Ascending aorta (tissue), 2 donors: Measurements from ENCODE around the gene SH3PXD2A. TPM values are rescaled to one million over a fixed set of nuclear protein-coding genes. Genes with fewer than 3 reads are reported as not detected.
A peak's percentile ranks its signal among the peaks of the same experiment; 100 is the strongest.

Experiments
- DNase-seq, 2 donors: peaks; one replicate each; pipeline ENCODE4 v3.0.0-alpha.2; 2019; ENCODE audit warnings: low spot score in 2 of 2
- H3K27ac ChIP-seq, 2 donors: fragments of 200-600 bp; sonication (generic); one replicate each; pipeline ENCODE4 v1.5.1; 2016 to 2017; ENCODE audit warnings: mild to moderate bottlenecking in 1 of 2
- H3K27me3 ChIP-seq: fragments of 200-600 bp; sonication (generic); one replicate; pipeline ENCODE4 v1.5.1; 2017
- H3K36me3 ChIP-seq, 2 donors: fragments of 200-600 bp; sonication (generic); one replicate each; pipeline ENCODE4 v1.5.1; 2016
- H3K4me1 ChIP-seq, 2 donors: fragments of 200-600 bp; sonication (generic); one replicate each; pipeline ENCODE4 v1.5.1; 2016 to 2017; ENCODE audit warnings: mild to moderate bottlenecking in 1 of 2
- H3K4me3 ChIP-seq, 2 donors: fragments of 200-600 bp; sonication (generic); one replicate each; pipeline ENCODE4 v1.5.1; 2016 to 2017; ENCODE audit warnings: mild to moderate bottlenecking in 1 of 2
- H3K9me3 ChIP-seq, 2 donors: fragments of 200-600 bp; sonication (generic); one replicate each; pipeline ENCODE4 v1.5.1; 2016
- intact Hi-C: fragments of 100-400 bp; cut with DNase I; formaldehyde crosslinking; loops from one replicate; pipeline ENCODE4 v1.15.1; 2023
- total RNA-seq: library from RNA; depleted of rRNA; stranded (reverse); fragments of >200 nt; gene quantifications from one replicate; pipeline ENCODE4 v1.1.0, GENCODE V29; 2016
- TF ChIP-seq, protein P1 (sequence below), 3 experiments: fragments of 200-600 bp in 2 of 3; fragments of 450-650 bp in 1 of 3; sonication (generic) in 2 of 3; IDR thresholded peaks; one replicate each; pipeline ENCODE4 v1.5.1; 2016 to 2019; ENCODE audit warnings: antibody characterized with exemption in 3 of 3, mild to moderate bottlenecking in 1 of 3, moderate library complexity in 1 of 3

SH3PXD2A gene
- total RNA-seq, 1 donor from 2014 or later, result 50.0 TPM

DNA sequence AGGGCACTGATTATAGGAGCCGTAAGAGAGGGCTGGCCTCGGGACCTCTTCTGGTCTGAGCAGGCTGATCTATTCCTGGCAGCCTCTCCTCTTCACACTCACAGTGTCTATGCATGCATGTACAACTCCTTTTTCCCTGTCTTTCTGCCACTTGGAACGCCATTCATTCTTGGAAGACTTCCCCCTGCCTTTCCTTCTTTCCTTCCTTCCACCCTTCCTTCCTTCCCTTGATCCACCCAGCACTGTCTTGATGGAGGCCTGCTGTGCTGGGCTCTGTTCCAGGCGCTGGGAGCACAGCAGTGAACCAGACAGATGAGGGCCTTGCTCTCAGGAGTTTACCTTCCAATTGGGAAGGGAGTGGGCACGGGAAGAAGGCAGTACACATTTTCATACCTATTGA lies 114.8 kb downstream of the SH3PXD2A start:
- TF ChIP-seq, protein P1, sequence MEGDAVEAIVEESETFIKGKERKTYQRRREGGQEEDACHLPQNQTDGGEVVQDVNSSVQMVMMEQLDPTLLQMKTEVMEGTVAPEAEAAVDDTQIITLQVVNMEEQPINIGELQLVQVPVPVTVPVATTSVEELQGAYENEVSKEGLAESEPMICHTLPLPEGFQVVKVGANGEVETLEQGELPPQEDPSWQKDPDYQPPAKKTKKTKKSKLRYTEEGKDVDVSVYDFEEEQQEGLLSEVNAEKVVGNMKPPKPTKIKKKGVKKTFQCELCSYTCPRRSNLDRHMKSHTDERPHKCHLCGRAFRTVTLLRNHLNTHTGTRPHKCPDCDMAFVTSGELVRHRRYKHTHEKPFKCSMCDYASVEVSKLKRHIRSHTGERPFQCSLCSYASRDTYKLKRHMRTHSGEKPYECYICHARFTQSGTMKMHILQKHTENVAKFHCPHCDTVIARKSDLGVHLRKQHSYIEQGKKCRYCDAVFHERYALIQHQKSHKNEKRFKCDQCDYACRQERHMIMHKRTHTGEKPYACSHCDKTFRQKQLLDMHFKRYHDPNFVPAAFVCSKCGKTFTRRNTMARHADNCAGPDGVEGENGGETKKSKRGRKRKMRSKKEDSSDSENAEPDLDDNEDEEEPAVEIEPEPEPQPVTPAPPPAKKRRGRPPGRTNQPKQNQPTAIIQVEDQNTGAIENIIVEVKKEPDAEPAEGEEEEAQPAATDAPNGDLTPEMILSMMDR (IDR thresholded peaks at IDR 0.05), result no peak
- Histone ChIP-seq H3K27ac (no peak overlapping the region), H3K4me1 (peaks cover 0 to 13% of the 10 kb centered on the region in 2 donors), H3K9me3 (no peaks in the 10 kb centered on the region), H3K4me3 (no peak overlapping the region), H3K36me3 (no peaks in the 10 kb centered on the region), H3K27me3 (no peaks in the 10 kb centered on the region)
- DNase-seq, result no peak
- intact Hi-C loops, result no loop called here

DNA sequence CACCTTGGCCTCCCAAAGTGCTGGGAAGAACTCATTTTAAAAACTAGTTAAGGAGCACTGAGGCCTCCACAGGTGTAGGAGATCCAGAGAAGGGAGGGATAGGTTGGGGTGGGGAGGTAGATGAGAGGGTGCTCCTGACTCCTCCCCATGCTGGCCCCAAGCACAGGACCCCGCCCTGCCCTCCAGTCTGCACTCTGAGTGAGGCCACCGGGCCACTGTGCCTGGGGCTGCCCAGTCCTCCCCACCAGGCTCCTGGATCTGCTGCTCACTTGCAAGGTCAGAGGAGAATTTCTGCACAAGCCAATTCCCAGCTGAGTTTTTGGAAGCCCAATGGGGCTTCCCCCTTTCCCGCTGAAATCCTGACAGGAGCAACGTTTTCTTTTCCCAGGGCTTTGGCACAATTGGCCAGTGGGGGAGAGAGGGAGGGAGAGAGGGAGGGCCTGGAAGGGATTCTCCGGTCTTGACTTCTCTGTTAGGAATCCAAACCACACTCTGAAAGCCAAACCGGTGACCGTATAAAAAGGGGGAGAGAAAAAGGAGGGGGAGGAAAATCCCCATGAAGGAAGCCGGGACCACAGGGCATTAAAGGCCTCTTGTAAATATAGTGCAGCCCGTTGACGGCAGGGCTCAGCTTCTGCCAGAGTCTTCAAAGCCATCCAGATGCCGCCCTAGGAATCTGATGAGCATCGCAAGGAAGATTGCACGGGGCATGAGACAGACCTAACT lies 116.2 kb downstream of the SH3PXD2A start:
- no peak overlapping the region for H3K27ac ChIP-seq
- peak in 1 of 2 donors; percentile 75 for DNase-seq
- TF ChIP-seq, protein P1 (IDR thresholded peaks at IDR 0.05), result no peak
- no peaks in the 10 kb centered on the region for H3K9me3 ChIP-seq
- peak overlapping the region in 1 of 2 donors; percentile 31 for H3K4me3 ChIP-seq
- H3K4me1 ChIP-seq, result peaks cover 0 to 13% of the 10 kb centered on the region in 2 donors
- intact Hi-C loops, result no loop called here
- no peaks in the 10 kb centered on the region for H3K36me3 ChIP-seq
- no peaks in the 10 kb centered on the region for H3K27me3 ChIP-seq

DNA sequence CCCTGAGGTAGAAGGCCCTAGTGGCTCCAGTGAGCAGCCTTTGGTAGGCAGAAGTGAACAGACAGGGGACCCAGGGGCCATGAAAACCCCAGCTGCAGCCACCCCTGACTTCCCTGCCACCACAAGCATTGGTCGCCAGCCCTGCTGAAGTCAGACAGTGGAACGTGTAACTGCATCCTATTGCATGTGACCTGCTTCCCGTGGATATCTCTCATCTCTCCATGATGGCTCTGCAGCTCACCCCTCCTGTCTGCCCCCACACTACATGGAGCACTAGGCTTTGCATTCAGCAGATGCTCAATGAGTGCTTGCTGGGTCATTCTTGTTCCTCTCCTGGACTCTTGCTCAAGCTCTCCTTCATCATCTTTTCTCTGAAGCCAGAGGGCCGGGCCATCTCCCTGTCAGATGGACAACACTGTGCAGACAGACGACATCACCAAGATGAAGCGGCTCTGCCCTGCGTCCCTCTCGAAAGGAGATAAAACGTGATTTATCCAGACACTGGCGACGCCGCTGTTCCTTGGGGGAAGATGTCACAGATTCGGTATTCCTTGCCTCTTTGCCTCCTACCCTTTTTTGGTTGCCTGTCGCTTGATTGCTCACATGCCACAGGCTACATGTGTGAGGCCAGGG lies 117.5 kb downstream of the SH3PXD2A start:
- no peaks in the 10 kb centered on the region for H3K9me3 ChIP-seq
- no peaks in the 10 kb centered on the region for H3K36me3 ChIP-seq
- DNase-seq, result no peak
- H3K4me1 ChIP-seq, result peaks cover 0 to 13% of the 10 kb centered on the region in 2 donors
- TF ChIP-seq, protein P1 (IDR thresholded peaks at IDR 0.05), result no peak
- H3K4me3 ChIP-seq, result no peak overlapping the region
- no peak overlapping the region for H3K27ac ChIP-seq
- intact Hi-C loops, result no loop called here
- no peaks in the 10 kb centered on the region for H3K27me3 ChIP-seq

DNA sequence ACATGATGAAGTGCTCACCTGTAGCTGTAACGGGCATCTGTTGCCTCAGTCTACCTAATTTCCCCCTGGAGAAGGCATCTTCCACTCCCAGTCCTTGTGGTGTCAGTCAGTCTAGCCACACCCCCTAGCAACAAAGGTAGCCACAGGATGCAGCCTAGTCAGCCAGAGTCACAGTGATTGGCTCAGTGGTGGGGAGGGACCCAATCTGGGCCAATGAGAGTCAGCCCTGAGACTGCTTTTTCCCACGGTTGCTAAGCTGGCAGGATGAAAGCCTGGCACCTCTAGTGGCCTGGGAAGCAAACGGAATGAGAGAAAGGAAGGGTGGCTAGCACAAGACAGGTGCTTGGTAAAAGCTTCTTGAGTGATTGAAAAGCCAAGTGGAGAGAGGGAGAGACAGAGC lies 118.6 kb downstream of the SH3PXD2A start:
- DNase-seq, result no peak
- intact Hi-C loops, result no loop called here
- peaks cover 0 to 13% of the 10 kb centered on the region in 2 donors for H3K4me1 ChIP-seq

DNA sequence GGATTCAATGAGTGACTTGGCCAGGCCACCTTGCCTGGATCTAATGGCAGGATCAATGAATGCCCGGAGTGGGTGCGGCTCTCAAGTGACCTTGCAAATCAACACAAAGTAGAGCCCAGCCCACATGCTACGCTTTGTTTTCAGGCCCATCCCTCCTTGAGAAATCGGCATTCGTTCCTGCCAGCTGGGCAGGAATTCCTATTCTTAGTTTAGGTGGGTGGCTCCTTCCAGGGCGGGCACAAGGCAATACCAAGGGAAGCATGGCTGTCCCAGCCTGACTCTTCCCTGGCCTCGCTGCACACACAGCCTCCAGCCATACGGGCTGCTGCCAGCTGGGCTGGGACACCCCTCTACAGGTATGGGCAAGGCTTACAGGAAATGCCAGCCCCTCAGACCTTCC lies 119.3 kb downstream of the SH3PXD2A start:
- no peak overlapping the region for H3K4me3 ChIP-seq
- peaks cover 0 to 13% of the 10 kb centered on the region in 2 donors for H3K4me1 ChIP-seq
- intact Hi-C loops, result no loop called here
- no peaks in the 10 kb centered on the region for H3K27me3 ChIP-seq
- no peaks in the 10 kb centered on the region for H3K36me3 ChIP-seq
- DNase-seq, result no peak
- no peak overlapping the region for H3K27ac ChIP-seq
- no peaks in the 10 kb centered on the region for H3K9me3 ChIP-seq
- TF ChIP-seq, protein P1 (IDR thresholded peaks at IDR 0.05), result no peak

More for the DNA sequence above, 118.6 kb downstream of the SH3PXD2A start:
- Histone ChIP-seq H3K27me3 (no peaks in the 10 kb centered on the region), H3K9me3 (no peaks in the 10 kb centered on the region), H3K4me3 (no peak overlapping the region), H3K36me3 (no peaks in the 10 kb centered on the region), H3K27ac (no peak overlapping the region)
- TF ChIP-seq, protein P1 (IDR thresholded peaks at IDR 0.05), result no peak
